ENCODE data around the gene CELSR1.

The CELSR1 gene, protein sequence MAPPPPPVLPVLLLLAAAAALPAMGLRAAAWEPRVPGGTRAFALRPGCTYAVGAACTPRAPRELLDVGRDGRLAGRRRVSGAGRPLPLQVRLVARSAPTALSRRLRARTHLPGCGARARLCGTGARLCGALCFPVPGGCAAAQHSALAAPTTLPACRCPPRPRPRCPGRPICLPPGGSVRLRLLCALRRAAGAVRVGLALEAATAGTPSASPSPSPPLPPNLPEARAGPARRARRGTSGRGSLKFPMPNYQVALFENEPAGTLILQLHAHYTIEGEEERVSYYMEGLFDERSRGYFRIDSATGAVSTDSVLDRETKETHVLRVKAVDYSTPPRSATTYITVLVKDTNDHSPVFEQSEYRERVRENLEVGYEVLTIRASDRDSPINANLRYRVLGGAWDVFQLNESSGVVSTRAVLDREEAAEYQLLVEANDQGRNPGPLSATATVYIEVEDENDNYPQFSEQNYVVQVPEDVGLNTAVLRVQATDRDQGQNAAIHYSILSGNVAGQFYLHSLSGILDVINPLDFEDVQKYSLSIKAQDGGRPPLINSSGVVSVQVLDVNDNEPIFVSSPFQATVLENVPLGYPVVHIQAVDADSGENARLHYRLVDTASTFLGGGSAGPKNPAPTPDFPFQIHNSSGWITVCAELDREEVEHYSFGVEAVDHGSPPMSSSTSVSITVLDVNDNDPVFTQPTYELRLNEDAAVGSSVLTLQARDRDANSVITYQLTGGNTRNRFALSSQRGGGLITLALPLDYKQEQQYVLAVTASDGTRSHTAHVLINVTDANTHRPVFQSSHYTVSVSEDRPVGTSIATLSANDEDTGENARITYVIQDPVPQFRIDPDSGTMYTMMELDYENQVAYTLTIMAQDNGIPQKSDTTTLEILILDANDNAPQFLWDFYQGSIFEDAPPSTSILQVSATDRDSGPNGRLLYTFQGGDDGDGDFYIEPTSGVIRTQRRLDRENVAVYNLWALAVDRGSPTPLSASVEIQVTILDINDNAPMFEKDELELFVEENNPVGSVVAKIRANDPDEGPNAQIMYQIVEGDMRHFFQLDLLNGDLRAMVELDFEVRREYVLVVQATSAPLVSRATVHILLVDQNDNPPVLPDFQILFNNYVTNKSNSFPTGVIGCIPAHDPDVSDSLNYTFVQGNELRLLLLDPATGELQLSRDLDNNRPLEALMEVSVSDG (N-terminal part only)

DNA sequence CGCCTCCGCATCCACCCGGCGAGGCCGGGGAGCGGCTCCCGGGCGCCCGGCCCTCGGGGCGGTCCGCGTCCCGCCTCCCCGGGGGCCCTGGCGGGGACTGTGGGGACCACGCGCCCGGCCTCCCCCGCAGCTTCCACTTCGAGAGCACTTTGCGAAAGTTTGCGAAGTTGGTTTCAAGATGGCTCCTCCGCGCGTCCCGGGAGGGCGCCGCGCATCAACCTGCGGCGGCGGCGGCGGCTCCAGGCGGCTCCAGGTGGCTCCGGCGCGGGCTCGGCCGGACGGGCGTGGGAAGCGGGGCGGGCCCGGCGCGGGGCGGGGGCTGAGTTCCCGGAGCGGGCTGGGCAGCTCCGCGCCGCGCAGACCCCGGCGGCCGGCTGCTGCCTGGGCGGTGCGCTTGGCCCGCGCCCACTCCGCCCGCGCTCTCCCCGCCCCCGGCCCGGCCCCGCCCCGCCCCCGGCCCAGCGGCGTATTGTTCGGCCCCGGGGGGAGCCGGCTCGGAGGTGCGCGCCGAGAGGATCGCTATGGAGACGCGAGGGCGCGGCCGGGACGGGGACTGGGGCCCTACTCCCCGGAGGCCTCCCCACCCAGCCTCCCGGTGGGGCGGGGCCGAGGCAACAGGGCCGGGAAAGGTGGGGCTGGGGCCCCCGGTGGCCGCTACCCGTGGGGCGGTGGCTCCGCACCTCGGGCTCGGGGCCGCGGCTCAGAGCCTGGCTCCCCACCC is at the start of gene CELSR1:
Gene CELSR1, minus strand, starts transcription at position 396 of the 721 bp plus-strand sequence. CDS start 450 bp downstream, outside the sequence.
- DNase-seq (ENCODE audit: low spot score) = no peak

DNA sequence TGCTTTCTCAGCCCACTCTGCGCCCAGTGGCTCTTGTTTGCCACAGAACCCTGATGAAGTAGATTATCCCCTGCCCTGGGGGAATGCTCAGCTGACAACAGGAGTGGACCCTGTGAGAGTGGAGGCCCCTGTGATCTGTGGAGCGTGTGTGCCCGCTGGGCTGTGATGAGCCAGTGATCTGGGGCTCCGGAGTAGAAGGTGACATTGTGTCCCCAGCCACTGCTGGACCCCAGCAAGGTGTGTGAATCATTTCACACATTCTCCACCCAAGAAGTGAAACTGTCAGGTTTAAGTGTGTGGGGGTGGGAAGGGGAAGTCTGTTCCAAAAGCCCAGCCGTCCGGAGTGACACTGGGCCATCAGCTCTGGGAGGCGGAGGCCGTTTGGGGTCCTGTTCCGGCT is 49.6 kb upstream of the CELSR1 start:
- DNase-seq (ENCODE audit: low spot score) = no peak

DNA sequence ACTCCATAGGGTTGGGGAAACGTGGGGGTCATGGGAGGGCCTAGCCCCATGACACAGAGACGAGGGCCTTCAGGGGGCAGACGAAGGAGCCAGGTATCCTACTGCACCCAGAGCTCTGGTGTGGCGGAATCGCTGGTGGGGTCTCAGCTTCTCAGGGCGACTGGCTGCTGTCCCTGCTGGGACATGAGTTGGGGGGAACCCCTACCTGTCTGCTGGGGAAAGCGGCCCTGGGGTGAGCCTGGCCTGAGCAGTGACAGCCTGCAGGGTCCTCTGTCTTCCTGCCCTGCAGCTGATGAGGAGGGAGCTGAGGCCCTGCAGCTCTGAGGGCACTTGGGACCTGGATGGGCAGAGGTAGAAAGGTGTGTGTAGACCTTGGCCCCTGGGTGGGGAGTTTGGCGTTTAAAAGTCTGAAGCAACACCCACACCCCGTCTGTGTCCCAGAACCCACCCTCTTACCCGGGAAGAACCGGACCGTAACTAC is 49.2 kb upstream of the CELSR1 start:
- DNase-seq (ENCODE audit: low spot score) = no peak

DNA sequence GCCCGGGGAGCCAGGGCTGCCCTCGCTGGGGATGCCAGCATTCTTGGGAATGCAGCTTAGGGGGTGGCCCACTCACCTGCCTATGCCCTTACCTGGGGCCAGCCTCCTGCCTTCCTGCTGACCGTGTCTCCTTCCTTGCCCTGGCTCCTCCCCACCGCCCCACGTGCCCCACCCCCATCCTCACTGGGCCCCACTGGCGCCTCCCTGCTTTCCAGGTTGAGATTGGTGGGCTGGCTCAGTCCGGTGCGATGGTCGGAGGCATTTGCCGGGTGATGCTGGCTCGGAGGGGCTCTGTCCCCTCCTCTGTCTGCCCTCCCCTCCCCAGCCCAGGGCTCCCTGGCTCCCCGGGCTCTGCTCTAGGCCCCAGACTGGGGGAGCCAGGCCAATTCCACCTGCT is 48.7 kb upstream of the CELSR1 start:
- no peak for DNase-seq (ENCODE audit: low spot score)

DNA sequence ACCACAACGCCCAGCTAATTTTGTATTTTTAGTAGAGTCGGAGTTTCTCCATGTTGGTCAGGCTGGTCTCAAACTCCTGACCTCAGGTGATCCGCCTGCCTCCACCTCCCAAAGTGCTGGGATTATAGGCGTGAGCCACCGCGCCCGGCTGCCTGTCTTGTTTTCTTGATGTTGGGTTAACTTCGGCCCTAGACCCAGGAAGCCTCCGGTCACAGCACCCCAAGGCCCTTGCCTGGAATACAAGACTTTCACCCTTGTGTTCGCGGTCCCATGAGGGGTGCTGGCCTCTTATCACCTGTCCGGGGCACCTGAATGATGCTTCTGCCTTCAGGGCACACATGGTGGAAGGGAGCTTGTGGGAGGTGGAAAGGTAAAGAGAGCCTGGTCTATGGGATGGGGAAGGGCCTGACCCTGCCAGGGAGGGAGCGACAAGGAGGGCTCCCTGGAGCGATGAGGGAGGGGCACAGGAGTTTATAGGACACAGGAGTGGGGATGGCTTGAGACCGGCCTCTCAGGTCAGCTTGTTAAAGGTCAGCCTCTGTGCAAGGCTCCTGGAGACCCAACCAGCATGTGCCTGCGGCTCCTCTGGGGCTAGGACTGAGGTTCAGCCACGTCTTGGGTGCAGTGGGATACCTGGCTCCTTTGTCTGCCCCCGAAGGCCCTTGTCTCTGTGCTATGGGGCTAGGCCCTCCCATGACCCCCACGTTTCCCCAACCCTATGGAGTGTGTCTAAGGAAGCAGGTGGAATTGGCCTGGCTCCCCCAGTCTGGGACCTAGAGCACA is 48.1 kb upstream of the CELSR1 start:
- DNase-seq (ENCODE audit: low spot score) = no peak

DNA sequence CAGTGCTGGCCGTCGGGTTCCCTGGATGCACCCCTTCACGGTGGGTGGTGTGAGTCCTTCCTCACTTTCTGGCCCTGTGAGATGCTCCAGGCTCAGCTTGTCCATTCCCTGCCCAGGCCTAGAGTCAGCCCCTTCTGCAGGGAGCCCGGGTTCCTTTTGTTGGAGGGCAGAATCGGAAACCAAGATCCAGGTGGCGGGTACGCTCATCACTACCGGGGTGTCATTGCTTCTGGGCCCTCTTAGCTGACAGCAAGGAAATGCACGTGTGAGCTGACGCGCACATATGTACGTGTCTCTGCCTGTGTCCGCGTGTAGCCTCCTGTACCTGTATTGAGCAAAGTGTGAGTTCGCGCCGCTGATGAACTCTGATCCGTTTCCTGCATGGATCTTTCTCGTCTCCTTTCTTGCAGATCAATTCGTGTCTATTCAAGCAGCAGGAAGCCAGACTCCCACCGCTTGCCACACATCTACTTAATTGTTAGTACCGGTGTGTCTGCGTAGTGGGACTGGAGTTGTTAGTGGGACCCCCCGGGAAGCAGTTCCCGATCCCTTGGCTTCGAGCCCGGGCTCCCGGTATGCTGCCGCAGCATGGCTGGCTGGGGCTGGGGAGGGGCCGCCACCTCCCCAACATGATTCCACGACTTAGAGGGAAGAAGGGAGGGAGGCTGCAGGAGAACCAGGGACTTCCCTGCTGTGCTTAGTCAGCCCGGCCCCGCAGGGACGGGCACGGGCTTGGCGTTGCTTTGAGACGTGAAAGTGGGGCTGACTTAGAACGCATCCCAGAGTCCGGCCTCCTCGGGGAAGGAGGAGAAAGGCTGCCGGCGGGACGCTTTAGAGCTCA is 46.9 kb upstream of the CELSR1 start:
- DNase-seq (ENCODE audit: low spot score) = no peak

DNA sequence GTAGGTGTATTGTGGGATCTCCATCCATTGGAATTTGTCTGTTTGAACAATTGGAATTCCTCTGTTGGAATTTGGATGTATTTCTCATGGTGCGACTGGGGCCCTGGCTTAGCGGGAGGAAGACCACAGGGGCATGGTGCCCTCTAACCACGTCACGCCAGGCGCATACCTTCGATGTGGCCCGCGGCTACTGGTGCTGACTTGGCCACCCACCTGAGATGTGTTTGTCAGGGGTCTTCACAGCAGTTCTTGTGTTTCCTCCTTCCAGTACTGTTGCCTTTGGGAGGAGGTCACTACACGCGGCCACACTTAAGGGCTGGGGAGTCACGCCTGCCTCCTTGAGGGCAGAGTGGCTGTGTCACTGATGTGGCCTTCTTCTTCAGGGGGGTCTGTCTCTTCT is 46.2 kb upstream of the CELSR1 start:
- no peak for DNase-seq (ENCODE audit: low spot score)

DNA sequence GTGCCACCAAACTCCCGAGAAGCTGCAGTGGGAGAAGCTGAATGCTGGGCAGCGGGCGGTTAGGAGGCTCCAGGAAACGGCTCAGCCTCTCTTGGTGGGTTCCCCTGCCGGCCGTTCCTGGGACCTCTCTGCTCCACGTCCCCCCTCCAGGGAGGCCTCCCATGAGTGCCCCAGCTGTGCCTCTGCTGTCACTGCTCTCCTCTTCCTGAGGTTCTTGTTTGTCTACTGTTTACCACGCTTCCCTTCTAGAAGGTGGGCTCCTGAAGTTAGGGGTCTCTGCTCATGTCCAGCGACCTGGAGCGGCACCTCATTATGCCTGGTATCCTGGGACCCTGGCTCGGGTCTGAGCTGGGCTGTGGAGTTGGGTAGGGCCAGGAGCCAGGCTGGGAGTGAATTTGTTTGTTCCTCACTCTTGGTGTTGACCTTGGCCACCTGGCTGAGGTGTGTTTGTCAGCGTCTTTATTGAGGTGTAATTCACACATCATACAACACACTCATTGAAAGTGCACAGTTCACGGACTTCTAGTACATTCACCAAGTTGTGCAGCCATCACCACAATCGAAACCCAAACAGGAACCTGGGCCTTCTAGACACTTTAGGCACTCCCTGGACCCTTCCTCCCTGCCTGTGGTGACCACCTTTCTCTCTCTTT is 45.0 kb upstream of the CELSR1 start:
- DNase-seq (ENCODE audit: low spot score) = no peak

DNA sequence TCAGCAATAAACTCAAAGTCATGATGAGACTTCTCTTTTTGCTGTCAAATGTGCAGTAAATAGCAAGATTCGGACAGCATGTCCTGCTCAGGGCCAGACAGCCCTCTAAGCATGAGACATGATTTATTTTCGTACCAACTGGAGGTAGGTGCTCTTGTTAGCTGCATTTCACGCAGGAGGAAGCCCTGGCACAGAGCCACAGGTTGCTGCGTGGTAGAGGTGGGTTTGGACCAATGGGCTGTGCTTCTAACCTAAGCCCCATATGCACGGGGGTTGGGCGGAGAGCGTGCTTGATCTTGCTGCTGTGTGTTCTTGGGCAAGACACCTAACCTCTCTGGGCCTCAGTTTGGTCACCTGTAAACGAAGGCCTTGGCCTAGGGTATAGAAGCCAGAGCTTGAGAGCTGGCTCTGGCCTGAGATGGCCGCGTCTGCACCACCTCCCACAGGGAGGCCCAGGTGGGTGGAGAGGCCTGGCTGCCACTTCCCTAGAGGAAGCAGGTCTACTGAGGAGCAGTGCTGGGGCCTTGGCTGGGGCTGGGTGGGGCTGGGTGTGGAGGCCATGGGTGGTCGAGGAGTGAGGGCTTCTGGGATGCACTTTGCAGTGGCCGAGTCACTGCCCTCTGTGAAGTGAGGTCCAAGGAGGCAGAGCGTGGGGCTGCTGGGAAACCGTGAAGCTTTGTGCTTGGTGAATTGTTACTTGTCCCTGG is 44.3 kb upstream of the CELSR1 start:
- no peak for DNase-seq (ENCODE audit: low spot score)

DNA sequence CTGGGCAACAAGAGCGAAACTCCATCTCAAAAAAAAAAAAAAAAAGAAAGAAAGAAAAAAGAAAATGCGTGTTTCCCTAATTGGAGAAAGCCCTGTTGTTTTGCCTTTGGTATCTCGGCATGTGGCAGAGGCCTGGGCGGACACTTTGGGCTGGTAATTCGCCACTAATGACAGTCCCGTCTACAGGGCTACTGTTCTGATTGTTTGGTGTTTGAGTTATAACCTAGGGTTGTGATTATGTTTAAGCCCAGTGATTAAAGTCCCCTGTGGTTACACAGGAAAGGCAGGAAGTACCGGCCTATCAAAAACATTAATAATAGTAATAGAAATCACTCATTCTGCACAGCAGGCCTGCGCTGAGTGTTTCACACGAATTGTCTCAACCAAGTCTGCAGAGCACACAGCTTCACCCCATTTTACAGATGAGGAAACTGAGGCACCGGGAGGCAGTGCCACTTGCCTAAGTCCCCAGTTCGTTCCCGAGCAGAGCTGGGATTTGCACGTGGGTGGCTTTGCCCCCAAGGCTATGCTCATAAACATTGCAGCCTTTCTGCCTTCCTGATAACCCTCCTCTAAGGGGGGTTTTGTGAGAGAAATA is 43.6 kb upstream of the CELSR1 start:
- no peak for DNase-seq (ENCODE audit: low spot score)

DNA sequence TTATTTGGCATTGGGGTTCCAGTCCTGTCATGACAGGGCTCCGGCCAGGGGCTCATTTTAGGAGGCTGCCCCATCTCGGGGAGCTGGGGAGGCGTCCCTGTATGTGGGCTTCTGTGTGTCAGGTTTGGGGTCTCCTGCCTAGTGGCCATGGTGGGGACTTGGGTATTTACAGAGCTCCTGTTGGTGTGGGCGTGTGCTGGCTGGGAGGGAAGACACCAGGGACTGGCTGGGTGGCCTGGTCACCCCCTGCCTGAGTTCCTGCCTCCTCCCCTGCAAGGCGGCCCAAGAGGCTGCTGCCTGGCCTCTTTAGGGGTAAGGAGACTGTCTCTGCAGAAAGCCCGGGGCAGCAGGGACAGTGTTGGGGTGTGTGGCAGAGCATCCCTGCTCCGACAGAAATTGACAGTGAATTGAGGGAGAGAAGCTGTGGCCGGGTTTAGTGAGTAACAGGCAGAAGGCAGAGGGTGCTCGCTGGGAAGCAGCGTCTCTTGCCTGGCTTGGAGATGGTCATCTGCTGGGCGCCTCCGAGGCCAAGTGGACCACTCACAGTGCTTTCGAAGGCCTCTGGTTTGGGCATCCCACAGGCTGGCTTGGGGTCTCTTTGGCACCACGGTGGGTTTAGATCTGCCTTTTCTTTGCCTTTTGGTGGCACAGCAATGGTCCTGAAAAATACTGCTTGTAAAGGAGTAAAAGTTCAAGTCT is 42.5 kb upstream of the CELSR1 start:
- DNase-seq (ENCODE audit: low spot score) = no peak

DNA sequence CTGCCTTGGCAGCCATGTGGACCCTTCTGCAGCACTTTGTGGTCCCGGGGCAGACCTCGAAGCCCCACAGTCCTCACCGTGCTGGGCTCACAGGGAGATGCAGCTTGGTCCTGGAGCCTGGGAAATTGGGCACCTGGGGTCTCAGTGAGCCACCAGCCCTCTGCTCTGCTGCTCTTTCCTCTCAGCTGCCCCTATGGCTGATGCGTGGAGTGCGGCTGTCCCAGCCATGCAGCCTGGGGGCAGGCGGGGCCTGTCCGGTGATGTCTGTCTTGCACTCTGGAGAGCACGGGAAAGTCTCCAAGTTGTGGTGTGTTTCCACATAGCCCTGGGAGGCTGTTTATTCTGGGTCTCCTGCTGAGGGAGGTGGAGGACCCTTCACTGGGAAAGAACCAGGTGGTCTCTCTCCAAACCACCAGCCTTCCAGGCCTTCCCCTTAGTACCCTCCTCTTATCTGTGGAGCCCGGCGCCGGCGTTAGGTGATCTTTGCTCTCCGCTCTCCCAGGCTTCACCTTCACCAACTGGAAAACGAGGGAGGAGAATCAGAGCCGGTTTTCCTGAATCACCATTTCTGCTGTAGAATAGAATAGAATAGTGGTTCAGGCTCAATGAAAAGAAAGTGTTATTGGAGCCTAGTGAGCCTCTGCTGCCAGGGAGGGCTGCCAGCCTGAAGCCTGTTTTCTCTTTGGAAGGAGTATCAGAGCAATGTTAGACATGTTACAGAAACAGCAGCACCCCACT is 41.6 kb upstream of the CELSR1 start:
- no peak for DNase-seq (ENCODE audit: low spot score)

DNA sequence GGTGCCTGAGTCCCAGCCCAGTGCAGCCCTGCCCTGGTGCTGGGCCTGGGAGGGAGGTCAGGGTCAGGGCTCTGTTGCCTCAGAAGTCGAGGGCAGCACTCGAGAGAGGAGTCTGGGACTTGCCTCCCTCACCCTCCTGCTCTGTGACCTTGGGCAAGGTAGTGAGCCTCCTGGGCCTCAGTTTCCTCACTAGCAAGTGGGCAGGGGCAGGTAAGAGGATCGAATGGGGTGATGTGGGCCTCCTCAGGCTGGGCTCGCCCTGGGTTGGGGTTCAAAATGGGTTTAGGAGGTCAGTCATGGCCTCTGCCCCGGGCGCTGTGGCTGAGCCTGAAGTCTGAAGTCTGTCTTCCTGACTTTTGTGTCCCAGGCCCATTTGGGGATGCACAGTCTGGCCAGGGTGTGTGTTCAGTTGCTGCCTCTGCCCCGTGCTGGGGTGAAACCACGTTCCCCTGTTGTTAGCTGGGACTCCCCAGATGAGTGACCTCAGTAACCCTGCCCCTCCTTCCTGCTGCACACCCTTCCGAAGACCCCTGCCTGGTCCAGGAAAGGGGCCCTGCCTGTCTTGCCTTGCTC is 40.9 kb upstream of the CELSR1 start:
- DNase-seq (ENCODE audit: low spot score) = no peak

DNA sequence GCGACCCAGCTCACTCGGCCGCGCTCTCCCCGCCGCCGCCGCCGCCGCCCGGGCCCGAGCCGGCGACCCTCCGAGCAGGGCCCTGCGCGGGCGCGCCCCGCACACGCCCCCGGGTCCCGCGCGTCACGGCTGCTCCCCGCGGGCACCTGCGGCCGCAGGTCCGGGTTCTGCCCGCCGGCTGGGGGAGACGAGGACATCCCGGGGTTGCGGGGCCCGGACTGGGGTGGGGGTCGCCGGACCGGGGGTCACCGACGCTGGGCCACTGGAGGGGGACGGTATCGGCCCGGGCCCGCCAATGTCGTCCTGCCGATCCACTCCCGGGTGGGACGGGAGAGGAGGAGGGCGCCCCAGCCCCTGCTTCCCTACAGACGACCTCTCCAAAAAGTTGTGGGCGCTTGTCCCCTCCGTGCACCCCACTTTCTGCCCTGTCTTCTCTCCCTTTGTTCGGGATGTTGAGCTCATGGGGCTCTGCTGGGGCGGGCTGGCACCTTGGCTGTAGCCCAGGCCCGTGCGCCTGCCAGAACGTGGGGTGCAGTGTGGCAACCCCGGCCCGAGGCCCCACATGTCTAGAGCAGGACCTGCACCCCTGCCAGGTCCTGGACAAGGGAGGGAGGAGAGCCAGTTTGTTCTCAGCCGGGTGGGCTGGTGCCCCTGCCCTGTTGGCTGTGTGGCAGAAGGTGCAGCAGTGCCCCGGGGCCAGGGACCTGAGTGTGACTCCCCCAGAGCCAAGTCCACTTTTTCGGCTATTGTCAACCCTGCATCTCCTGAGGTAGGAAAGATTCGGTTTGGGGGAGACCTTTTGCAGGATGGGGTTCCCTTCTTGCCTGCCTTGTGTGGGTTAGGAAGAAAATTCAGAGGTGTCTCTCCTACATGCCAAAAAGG is 40.2 kb upstream of the CELSR1 start:
- no peak for DNase-seq (ENCODE audit: low spot score)

DNA sequence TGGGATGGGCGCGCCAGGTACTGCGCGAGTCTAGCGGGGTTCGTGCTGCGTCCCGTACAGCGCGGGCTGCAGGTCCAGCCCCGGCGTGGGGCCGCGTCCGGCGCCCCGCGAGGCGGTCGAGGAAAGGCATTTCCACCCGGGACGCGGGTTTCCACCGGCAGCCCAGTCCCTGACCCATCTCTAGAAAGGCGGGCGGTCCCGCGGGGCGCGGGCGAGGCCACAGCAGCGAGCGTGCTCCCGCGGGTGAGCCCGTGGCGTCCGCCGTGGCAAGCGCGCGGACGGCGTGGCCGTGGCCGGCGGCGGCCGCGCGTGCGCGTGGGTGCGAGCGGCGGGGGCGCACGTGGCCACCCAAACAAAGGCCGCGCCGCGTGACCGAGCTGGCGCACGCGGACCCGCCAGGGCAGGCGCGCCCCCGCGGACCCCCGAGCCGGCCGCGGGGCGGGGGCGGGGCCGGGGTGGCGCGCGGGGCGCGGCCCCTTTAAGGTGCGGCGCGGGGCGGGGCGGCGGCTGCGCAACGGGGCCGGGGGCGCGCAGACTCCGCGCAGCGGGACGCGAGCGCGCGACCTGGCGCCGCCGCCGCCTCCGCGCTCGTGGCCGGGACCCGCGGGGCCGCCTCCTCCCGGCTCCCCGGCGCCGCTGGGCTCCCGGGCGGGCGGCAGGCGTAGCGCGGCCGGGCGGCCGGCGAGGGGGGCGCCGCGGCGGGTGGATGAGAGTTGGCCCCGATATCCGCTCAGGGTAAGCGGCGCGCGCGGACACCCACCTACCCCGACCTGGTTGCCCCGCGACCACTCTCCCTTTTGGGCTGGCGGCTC is 39.3 kb upstream of the CELSR1 start:
- DNase-seq (ENCODE audit: low spot score) = no peak
